Measurements from ENCODE around the gene UBAP2. TPM values are rescaled to one million over a fixed set of nuclear protein-coding genes. Genes with fewer than 3 reads are reported as not detected.
A peak's percentile ranks its signal among the peaks of the same experiment; 100 is the strongest.

The UBAP2 gene
- total RNA-seq, 1 donor from 2014 or later, result 66.0 TPM

DNA sequence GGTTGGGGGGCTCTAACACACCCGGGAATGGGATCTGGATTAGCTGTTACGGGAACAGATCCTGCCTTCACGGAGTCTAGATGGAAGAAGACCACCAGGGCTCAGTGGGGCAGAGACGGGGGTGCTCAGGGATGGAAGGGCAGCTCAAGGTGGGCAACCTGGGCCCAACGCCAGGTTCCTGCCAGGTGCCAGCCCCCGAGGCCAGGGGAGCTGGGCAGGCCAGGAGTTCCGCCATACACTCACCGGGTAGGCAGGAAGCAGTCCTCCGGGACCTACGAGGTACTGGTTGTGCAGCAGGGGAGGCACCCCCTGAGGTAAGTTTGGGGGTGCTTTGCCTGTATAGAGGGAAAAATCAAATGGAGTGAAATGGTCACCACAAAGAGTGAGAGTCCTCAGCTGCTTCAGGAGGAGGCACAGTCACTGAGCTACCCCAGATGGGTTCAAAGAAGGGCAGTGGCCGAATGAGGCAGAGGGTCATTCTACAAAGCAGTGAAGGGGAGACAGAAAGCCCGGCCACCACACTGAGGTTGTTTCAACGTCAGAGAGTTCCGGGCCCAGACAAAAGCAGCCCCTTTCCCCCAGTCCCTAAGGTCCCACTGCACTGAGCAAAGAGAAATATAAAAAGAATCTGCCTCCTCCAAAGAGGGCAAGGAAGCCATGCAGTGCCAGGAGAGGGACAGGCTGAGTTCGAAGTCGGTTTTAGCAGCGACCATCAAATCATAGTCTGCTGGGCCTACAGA is 121.8 kb downstream of the UBAP2 start:
- no peak for DNase-seq (ENCODE audit: low spot score in 2 of 2)
- no peak for FAIRE-seq

DNA sequence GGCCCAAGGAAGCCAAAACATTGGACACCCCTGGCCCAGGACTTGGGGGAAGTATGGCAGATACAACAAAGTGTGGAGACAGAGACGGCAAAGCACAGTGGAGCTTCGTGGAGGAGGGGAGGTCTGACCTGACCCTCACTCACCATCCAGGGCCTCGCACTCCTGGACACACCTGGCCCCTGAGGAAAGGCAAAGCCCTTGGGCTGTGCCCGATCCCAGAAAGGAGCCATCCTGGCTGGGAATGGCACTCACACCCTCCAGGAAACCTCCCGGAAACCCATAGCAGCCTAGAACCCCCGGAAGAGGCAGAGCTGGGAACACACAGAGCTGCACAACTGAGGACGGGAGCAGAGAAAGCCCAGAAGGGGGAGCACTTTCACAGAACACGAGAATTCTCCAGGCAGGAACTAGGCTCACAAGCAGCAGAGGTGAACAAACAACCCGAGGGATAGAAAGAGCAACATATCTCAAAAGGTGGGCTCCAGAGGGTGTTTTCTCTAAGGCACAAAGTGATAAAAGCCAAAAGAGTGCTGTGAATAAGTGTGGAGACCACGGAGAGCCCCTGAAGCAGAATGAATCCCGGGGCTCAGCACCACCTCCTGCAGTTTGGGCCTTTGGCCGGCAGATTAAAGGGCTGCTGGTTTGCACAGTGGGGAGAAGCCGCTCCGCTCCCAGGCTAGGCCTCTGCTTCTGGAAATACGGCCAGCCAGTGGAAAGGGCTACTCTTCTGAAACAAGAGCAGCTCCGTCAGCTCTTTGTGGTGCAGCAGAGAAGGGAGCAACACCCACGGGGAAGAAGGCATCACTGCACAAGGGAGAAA is 123.5 kb downstream of the UBAP2 start:
- DNase-seq (ENCODE audit: low spot score in 2 of 2) (peak; percentile 35 to 73), FAIRE-seq (no peak)

- DNase-seq (ENCODE audit: low spot score in 2 of 2) (no peak), FAIRE-seq (no peak)
Measured at GRCh38 chr9:33923998-33924701, 124.5 kb downstream of the UBAP2 start.

DNA sequence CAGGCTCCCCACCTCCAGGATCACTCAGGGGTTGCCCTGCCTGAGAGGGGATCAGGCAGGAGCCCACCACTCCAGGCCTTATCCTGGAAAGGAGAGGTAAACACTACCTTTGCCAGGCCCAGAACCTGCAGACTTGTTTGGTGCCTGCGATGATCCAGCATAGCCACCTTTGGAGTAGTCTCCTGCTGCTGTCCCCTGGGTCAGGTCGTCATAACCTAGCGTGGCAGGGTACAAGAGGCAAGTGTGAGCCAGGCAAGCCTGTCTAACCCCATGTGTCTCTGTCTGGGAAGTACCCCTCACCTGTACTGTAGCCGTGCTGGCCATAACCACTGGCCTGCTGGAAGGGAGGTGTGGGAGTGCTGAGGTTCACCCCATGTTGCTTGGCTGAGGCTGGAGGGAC is 125.6 kb downstream of the UBAP2 start:
- DNase-seq (ENCODE audit: low spot score in 2 of 2) (no peak), FAIRE-seq (no peak)

GRCh38 chr9:33921967-33922895 is 126.5 kb downstream of the UBAP2 start:
- FAIRE-seq, result no peak

GRCh38 chr9:33919276-33919897 is 129.3 kb downstream of the UBAP2 start:
- DNase-seq (ENCODE audit: low spot score in 2 of 2), result no peak
- no peak for FAIRE-seq

More at GRCh38 chr9:33921967-33922895, 126.5 kb downstream of the UBAP2 start:
- DNase-seq (ENCODE audit: low spot score in 2 of 2), result no peak

- DNase-seq (ENCODE audit: low spot score in 2 of 2) (no peak), FAIRE-seq (no peak)
Measured at GRCh38 chr9:33917036-33917435, 131.7 kb downstream of the UBAP2 start.

GRCh38 chr9:33914887-33915628 is 133.6 kb downstream of the UBAP2 start:
- no peak for DNase-seq (ENCODE audit: low spot score in 2 of 2)
- no peak for FAIRE-seq

DNA sequence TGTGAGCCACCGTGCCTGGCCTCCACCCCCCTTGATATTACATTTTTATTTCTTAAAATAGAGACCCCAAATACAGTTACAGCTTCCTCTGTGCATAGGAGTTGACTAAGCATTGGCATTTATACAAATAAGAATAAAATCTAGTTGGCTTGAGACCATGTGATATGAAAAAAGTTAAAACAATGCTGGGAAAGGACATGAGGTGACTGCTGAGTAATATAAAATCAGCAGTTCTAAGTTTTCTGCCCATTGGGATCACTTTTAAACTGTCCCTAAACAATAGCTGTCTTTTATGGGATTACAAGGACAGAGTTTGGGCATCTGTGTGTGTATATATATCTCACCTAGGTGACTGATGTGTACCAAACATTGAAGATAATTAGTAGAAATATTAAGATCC is 135.1 kb downstream of the UBAP2 start:
- no peak for FAIRE-seq
- DNase-seq (ENCODE audit: low spot score in 2 of 2), result no peak

- FAIRE-seq (no peak), DNase-seq (ENCODE audit: low spot score in 2 of 2) (no peak)
Measured at GRCh38 chr9:33908749-33909148, 139.9 kb downstream of the UBAP2 start.

DNA sequence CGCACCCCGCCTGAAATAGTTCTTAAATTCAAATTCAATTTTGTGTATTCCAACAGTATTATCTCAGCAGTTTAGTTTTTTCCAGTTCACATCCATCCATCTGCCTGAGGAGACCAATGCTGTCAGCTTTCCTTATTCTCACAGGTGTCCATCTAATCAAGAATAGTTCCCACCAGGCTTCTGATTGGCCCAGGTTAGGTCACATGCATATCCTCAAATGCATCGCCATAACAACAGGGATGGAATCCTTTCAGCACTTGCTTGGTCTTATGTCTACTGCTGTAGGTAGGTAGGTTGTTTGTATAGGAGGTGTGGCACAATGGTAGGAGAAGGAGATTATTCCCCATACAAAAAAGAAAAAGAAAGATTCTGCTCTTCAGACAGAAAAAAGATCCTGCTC is 140.6 kb downstream of the UBAP2 start:
- FAIRE-seq (no peak), DNase-seq (ENCODE audit: low spot score in 2 of 2) (no peak)

GRCh38 chr9:33907347-33907746 is 141.3 kb downstream of the UBAP2 start:
- FAIRE-seq (no peak), DNase-seq (ENCODE audit: low spot score in 2 of 2) (no peak)

DNA sequence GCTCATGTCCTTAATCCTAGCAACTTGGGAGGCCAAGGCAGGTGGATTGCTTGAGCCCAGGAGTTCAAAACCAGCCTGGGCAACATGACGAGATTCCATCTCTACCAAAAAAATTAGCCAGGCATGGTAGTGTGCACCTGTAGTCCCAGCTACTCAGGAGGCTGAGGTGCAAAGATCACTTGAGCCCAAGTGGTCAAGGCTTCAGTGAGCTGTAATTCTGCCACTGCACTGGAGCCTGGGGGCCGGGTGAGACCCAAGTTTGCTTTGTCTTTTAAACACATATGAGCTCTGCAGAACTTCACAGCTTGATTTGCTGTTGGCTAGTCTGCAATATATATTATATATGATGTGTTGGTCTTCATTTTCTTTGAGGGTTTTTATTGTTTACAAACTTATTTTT is 141.9 kb downstream of the UBAP2 start:
- DNase-seq (ENCODE audit: low spot score in 2 of 2) (no peak), FAIRE-seq (no peak)

DNA sequence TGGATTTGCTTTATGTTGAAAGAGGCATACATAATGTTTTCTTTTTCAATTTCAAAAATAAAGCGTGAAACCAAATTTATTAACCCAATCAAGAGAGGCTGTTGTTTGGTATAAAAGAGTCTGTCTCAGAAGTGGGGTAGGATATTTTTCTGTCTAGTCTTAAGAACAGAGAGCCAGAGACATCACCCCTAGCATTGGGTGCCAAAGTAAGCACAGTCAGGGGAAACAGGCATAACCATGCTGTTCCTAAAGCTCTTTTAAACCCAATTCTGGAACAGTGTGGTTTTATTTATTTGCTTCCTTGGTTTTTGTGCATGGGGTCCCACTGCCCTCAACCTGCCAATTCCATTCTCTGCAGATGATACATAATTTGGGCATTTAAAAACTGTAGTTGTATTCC is 143.6 kb downstream of the UBAP2 start:
- FAIRE-seq (no peak), DNase-seq (ENCODE audit: low spot score in 2 of 2) (no peak)

DNA sequence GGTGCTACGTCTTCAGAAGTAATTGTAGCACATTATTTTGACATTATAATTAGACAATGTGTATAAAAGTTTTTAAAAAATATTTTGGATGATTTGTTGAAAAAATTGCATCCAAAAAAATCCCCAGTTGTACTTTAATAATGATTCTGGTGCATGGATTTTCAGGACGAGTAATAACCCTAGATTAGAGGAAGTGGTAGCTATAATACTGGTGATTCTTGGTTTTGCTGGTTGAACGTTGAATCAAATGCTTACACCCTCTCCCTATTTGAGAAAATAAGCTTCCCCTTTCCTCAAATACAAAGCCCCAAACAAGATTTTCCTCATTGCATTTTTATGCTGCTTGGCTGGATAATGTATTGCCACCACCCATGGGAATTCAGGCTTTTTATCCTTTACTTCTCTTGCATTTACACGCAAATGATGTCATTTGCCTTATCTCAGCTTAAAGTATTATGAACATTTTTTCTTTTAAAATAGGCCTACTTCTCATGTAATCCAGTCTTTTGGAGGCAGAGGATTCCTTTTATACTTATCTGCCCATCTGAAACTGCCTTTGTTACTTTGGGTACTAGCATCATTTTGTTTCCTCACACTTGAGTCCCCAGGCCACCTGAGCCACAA is 145.4 kb downstream of the UBAP2 start:
- FAIRE-seq, result no peak
- no peak for DNase-seq (ENCODE audit: low spot score in 2 of 2)

DNA sequence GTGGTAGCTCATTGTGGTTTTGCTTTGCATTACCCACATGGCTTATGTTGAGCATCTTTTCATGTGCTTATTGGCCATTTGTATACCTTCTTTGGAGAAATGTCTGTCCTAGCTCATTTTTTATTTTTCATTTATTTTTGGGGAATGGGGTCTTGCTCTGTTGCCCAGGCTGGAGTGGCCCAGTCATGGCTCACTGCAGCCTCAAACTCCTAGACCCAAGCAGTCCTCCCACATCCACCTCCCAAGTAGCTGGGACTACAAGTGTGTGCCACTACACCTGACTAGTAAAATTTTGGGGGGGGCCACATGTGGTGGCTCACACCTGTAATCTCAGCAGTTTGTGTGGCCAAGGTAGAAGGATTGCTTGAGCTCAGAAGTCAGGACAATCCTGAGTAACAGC is 154.4 kb downstream of the UBAP2 start:
- no peak for DNase-seq (ENCODE audit: low spot score in 2 of 2)
- no peak for FAIRE-seq

GRCh38 chr9:33893861-33894260 is 154.8 kb downstream of the UBAP2 start:
- no peak for FAIRE-seq
- no peak for DNase-seq (ENCODE audit: low spot score in 2 of 2)

- no peak for FAIRE-seq
Measured at GRCh38 chr9:33885948-33886347, 162.7 kb downstream of the UBAP2 start.

More at GRCh38 chr9:33885948-33886347, 162.7 kb downstream of the UBAP2 start:
- DNase-seq (ENCODE audit: low spot score in 2 of 2), result no peak
